ENCODE data around the gene PLGRKT. TPM values are rescaled to one million over a fixed set of nuclear protein-coding genes. Genes with fewer than 3 reads are reported as not detected.

The PLGRKT gene
- polyA plus RNA-seq, 3 donors = 4.6 to 19.7 (median 14.8) TPM

GRCh38 chr9:5453004-5453403 is 15.3 kb upstream of the PLGRKT start:
- DNase-seq = no peak
- intact Hi-C loops (cut with micrococcal nuclease) = loop anchor here (10.0 kb wide), 4 partner anchors 62 to 468 kb away; partner anchors contain the start of genes PDCD1LG2 (in 2 of the 2) and JAK2 (in 1 of the 2)
- Mint-ChIP-seq H3K9me3 (peaks cover 0 to 1% (median 0%) of the 10 kb centered on the region in 7 donors), H3K4me1 (peaks cover 31% of the 10 kb centered on the region), H3K4me3 (no peak overlapping the region), H3K27ac (no peak overlapping the region), H3K36me3 (peaks cover 0 to 6% of the 10 kb centered on the region in 2 donors), H3K27me3 (ENCODE audit: low read depth in 3 of 3) (peaks cover 0 to 2% (median 0%) of the 10 kb centered on the region in 3 donors)
- Histone ChIP-seq H3K4me3 (replicated peaks in 1 of 3; ENCODE audit: low read depth in 2 of 3, low read length in 3 of 3) (no peak overlapping the region), H3K27ac (ENCODE audit: low read depth in 1 of 2, low read length in 2 of 2) (no peak overlapping the region), H4K20me1 (ENCODE audit: insufficient read depth, low read length) (no peaks in the 10 kb centered on the region), H3K79me2 (ENCODE audit: insufficient read depth, low read length) (no peaks in the 10 kb centered on the region), H3K27me3 (ENCODE audit: control insufficient read depth in 2 of 2, insufficient read depth in 2 of 2, low read length in 2 of 2) (no peaks in the 10 kb centered on the region), H3K9me3 (replicated peaks in 1 of 2; ENCODE audit: control insufficient read depth in 1 of 2, insufficient read depth in 1 of 2, low read length in 2 of 2) (no peaks in the 10 kb centered on the region), H3K4me2 (replicated peaks; ENCODE audit: extremely low read depth, low read length, poor library complexity, severe bottlenecking) (no peak overlapping the region), H3K4me1 (ENCODE audit: control insufficient read depth in 1 of 2, insufficient read depth in 2 of 2, low read length in 2 of 2) (peaks cover 31 to 37% of the 10 kb centered on the region in 2 donors), H3K9ac (ENCODE audit: insufficient read depth, low read length, poor library complexity, severe bottlenecking) (no peak overlapping the region), H3K36me3 (replicated peaks in 1 of 2; ENCODE audit: control insufficient read depth in 1 of 2, insufficient read depth in 2 of 2, low read length in 2 of 2) (no peaks in the 10 kb centered on the region), H2AFZ (ENCODE audit: insufficient read depth, low read depth, low read length, poor library complexity, severe bottlenecking) (no peak overlapping the region)
- no CpG with 5 or more reads among the region's 2 CpGs for WGBS (ENCODE audit: insufficient coverage)
- no peak for TF ChIP-seq CTCF (IDR thresholded peaks at IDR 0.05)

GRCh38 chr9:5452286-5452609 is 14.5 kb upstream of the PLGRKT start:
- WGBS (ENCODE audit: insufficient coverage) = no CpG with 5 or more reads among the region's 1 CpG
- no peak overlapping the region for H3K9ac ChIP-seq (ENCODE audit: insufficient read depth, low read length, poor library complexity, severe bottlenecking)
- H3K27me3 Mint-ChIP-seq (ENCODE audit: low read depth in 3 of 3) = peaks cover 0 to 2% (median 0%) of the 10 kb centered on the region in 3 donors

More at GRCh38 chr9:5452286-5452609, 14.5 kb upstream of the PLGRKT start:
- intact Hi-C loops (cut with micrococcal nuclease) = loop anchor here (10.0 kb wide), 4 partner anchors 63 to 467 kb away; partner anchors contain the start of genes PDCD1LG2 (in 2 of the 2) and JAK2 (in 1 of the 2)
- Histone ChIP-seq H3K4me1 (ENCODE audit: control insufficient read depth in 1 of 2, insufficient read depth in 2 of 2, low read length in 2 of 2) (peaks cover 31 to 37% of the 10 kb centered on the region in 2 donors), H3K79me2 (ENCODE audit: insufficient read depth, low read length) (no peaks in the 10 kb centered on the region), H2AFZ (ENCODE audit: insufficient read depth, low read depth, low read length, poor library complexity, severe bottlenecking) (no peak overlapping the region), H3K36me3 (replicated peaks in 1 of 2; ENCODE audit: control insufficient read depth in 1 of 2, insufficient read depth in 2 of 2, low read length in 2 of 2) (no peaks in the 10 kb centered on the region), H3K4me2 (replicated peaks; ENCODE audit: extremely low read depth, low read length, poor library complexity, severe bottlenecking) (no peak overlapping the region), H3K9me3 (replicated peaks in 1 of 2; ENCODE audit: control insufficient read depth in 1 of 2, insufficient read depth in 1 of 2, low read length in 2 of 2) (no peaks in the 10 kb centered on the region), H3K27ac (ENCODE audit: low read depth in 1 of 2, low read length in 2 of 2) (no peak overlapping the region), H4K20me1 (ENCODE audit: insufficient read depth, low read length) (no peaks in the 10 kb centered on the region), H3K27me3 (ENCODE audit: control insufficient read depth in 2 of 2, insufficient read depth in 2 of 2, low read length in 2 of 2) (no peaks in the 10 kb centered on the region), H3K4me3 (replicated peaks in 1 of 3; ENCODE audit: low read depth in 2 of 3, low read length in 3 of 3) (no peak overlapping the region)
- peaks cover 0 to 3% of the 10 kb centered on the region in 2 donors for H3K36me3 Mint-ChIP-seq
- H3K4me3 Mint-ChIP-seq = peak overlapping the region in 1 of 2 donors; percentile 39
- H3K4me1 Mint-ChIP-seq = peaks cover 31% of the 10 kb centered on the region
- H3K27ac Mint-ChIP-seq = peak overlapping the region in 6 of 7 donors; percentile 5 to 93 (median 72)
- no peak for TF ChIP-seq CTCF (IDR thresholded peaks at IDR 0.05)
- DNase-seq = peak; percentile 34 to 85 (median 50)
- peaks cover 0 to 1% (median 0%) of the 10 kb centered on the region in 7 donors for H3K9me3 Mint-ChIP-seq
